Left ventricle myocardium inferior (tissue), 1 donor: Measurements from ENCODE around the gene CTSV. TPM values are rescaled to one million over a fixed set of nuclear protein-coding genes. Genes with fewer than 3 reads are reported as not detected.
"Not testable (repeated sequence)": the region's sequence is repeated elsewhere in the genome, so short reads cannot be mapped to it uniquely, and the experiment has no call there.

ENCODE experiments used
- DNase-seq: peaks from one replicate; pipeline ENCODE4 v3.0.0-alpha.2; 2020
- H3K27ac ChIP-seq: fragments of 200-600 bp; replicated peaks from 2 replicates; pipeline ENCODE4 v1.8.0; 2021
- H3K27me3 ChIP-seq: fragments of 200-600 bp; 2 replicates; pipeline ENCODE4 v1.8.0; 2021; ENCODE audit warnings: low read depth
- H3K36me3 ChIP-seq: fragments of 200-600 bp; 2 replicates; pipeline ENCODE4 v1.8.0; 2021
- H3K4me1 ChIP-seq: fragments of 200-600 bp; 2 replicates; pipeline ENCODE4 v1.8.0; 2021
- H3K4me3 ChIP-seq: fragments of 200-600 bp; 2 replicates; pipeline ENCODE4 v1.8.0; 2021; ENCODE audit warnings: mild to moderate bottlenecking, moderate library complexity
- H3K9me3 ChIP-seq: fragments of 200-600 bp; replicated peaks from 2 replicates; pipeline ENCODE4 v1.8.0; 2021
- intact Hi-C: fragments of 100-400 bp; cut with micrococcal nuclease; formaldehyde crosslinking; loops from one replicate; pipeline ENCODE4 v1.11.0; 2022
- total RNA-seq: library from RNA; stranded (reverse); fragmentation: NEBNext Ultra II Directional; extraction: Animal tissue kit (Norgen Biotek cat#: 25700); gene quantifications from one replicate; pipeline ENCODE4 v1.2.1, GENCODE V29; 2021
- TF ChIP-seq, protein P1 (sequence below): fragments of 200-600 bp; IDR thresholded peaks from 2 replicates; pipeline ENCODE4 v1.8.0; 2021; ENCODE audit warnings: antibody characterized with exemption, mild to moderate bottlenecking, borderline replicate concordance
- donor health status: DM: no; HTN: yes; CAD: no; lungs with severe emphysema.

The CTSV gene
- total RNA-seq, 1 donor from 2014 or later, result 0.14 TPM

DNA sequence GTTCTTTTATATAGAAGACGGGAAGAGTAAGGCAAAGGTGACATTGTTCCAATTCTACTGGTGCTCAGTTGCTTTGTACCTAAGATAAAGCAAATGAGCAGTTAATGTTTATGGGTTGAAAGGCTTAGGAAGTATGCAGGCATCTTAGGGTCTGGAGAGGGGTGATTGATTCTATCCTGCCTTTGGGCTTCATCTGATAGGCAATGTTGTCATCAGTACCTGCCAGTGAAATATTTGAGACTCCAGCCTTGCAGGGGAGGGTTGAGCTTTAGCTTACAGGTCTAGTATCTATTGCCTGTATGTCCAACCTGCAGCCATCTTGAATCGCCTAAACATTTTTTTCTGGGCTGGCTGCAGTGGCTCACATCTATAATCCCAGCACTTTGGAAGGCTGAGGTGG, 13.8 kb upstream of the CTSV start:
- Histone ChIP-seq H3K27ac (no peak overlapping the region), H3K36me3 (no peaks in the 10 kb centered on the region), H3K4me3 (no peak overlapping the region), H3K4me1 (no peaks in the 10 kb centered on the region), H3K27me3 (peaks cover 48% of the 10 kb centered on the region), H3K9me3 (no peaks in the 10 kb centered on the region)
- TF ChIP-seq, protein P1, sequence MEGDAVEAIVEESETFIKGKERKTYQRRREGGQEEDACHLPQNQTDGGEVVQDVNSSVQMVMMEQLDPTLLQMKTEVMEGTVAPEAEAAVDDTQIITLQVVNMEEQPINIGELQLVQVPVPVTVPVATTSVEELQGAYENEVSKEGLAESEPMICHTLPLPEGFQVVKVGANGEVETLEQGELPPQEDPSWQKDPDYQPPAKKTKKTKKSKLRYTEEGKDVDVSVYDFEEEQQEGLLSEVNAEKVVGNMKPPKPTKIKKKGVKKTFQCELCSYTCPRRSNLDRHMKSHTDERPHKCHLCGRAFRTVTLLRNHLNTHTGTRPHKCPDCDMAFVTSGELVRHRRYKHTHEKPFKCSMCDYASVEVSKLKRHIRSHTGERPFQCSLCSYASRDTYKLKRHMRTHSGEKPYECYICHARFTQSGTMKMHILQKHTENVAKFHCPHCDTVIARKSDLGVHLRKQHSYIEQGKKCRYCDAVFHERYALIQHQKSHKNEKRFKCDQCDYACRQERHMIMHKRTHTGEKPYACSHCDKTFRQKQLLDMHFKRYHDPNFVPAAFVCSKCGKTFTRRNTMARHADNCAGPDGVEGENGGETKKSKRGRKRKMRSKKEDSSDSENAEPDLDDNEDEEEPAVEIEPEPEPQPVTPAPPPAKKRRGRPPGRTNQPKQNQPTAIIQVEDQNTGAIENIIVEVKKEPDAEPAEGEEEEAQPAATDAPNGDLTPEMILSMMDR, result no peak
- intact Hi-C loops, result no loop called here
- DNase-seq, result no peak

DNA sequence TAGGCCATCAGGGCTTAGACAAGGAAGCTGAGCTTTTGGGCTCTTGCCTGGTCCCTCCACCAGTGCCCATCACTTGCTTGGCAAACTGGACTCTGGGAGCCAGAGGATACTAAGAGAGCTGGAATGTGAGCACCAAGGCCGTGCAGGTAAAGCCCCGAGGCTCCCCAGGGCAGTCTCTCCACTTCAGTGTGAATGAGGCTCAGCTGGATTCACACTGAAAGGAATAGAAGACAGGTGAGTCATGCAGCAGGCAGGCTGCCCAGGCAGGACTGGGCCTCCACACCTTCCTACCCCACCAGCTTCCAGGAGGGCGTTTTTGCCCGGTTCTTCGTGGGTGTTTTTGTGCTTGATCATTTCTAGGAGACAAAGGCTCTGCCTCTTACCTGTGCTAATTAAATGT, 7.3 kb upstream of the CTSV start:
- H3K9me3 ChIP-seq, result peaks cover 4% of the 10 kb centered on the region
- intact Hi-C loops, result no loop called here
- TF ChIP-seq, protein P1, result no peak
- peaks cover 21% of the 10 kb centered on the region for H3K27me3 ChIP-seq
- H3K4me1 ChIP-seq, result no peaks in the 10 kb centered on the region
- H3K4me3 ChIP-seq, result no peak overlapping the region
- DNase-seq, result no peak
- H3K36me3 ChIP-seq, result no peaks in the 10 kb centered on the region
- no peak overlapping the region for H3K27ac ChIP-seq

DNA sequence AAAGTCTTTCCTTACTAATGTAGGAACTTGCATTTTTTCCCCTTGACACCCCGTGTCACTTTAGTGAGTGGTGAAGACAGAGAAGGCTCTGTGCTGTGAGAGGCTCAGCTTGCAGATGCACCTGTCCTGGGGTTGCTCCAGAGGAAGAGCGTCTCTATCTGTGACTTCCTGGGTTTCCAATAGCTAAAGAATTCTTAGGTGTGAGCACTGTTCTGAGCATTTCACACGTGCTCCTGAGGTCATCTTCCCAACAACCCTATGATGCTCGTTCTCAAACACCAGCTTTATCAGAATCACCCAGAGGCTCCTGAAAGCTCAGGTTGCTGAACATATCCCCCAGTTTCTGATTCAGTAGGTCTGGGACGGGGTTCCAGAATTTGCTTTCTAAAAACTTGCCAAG, 6.4 kb upstream of the CTSV start:
- H3K4me3 ChIP-seq, result no peak overlapping the region
- peaks cover 27% of the 10 kb centered on the region for H3K27me3 ChIP-seq
- no peak overlapping the region for H3K27ac ChIP-seq
- no peaks in the 10 kb centered on the region for H3K4me1 ChIP-seq
- TF ChIP-seq, protein P1, result no peak
- DNase-seq, result no peak
- H3K36me3 ChIP-seq, result no peaks in the 10 kb centered on the region
- peaks cover 4% of the 10 kb centered on the region for H3K9me3 ChIP-seq
- intact Hi-C loops, result no loop called here

DNA sequence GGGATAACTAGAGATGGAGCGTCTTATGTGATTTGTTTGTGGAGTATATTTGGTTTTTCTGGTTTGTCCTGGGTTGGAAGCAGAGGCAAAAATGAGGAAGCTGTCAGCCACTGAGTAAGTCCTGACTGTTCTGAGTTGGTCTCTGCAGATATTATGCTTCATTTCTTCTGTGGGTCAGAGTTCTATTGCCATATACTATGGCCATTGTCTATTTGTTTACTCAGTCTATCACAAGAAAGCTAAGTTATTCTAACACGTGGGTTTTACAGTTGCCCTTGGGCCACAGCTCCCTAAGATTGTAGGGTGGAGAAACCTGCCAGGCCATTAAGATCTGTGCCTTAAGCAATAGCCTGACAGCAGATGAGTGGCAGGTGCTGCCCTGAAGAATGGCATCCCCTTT, 3.0 kb upstream of the CTSV start:
- H3K4me3 ChIP-seq, result no peak overlapping the region
- peaks cover 56% of the 10 kb centered on the region for H3K27me3 ChIP-seq
- H3K4me1 ChIP-seq, result peaks cover 14% of the 10 kb centered on the region
- TF ChIP-seq, protein P1, result no peak
- no peak overlapping the region for H3K27ac ChIP-seq
- no peaks in the 10 kb centered on the region for H3K36me3 ChIP-seq
- H3K9me3 ChIP-seq, result peaks cover 4% of the 10 kb centered on the region
- intact Hi-C loops, result no loop called here
- no peak for DNase-seq

DNA sequence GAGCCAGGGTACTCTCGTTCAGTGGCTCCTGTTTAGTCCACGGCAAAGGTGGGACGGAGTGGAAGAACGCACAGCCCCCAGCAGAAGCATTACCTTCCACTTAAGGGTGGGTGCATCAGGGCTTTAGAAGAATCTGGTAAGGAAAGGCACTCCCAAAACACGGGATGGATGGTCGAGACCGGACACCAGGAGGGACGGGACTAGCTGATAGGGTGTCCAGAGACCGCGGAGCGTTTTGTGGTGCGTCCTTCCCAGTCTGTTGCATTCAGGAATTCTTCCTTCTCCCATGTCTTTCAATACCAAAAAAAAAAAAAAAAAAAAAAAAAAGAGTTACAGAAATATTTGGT, 545 bp upstream of the CTSV start:
- H3K36me3 ChIP-seq, result no peaks in the 10 kb centered on the region
- peaks cover 14% of the 10 kb centered on the region for H3K4me1 ChIP-seq
- peaks cover 4% of the 10 kb centered on the region for H3K9me3 ChIP-seq
- H3K27me3 ChIP-seq, result peaks cover 70% of the 10 kb centered on the region
- TF ChIP-seq, protein P1, result no peak
- intact Hi-C loops, result no loop called here
- DNase-seq, result no peak
- H3K4me3 ChIP-seq, result peak overlapping the region; percentile 76
- H3K27ac ChIP-seq, result no peak overlapping the region

DNA sequence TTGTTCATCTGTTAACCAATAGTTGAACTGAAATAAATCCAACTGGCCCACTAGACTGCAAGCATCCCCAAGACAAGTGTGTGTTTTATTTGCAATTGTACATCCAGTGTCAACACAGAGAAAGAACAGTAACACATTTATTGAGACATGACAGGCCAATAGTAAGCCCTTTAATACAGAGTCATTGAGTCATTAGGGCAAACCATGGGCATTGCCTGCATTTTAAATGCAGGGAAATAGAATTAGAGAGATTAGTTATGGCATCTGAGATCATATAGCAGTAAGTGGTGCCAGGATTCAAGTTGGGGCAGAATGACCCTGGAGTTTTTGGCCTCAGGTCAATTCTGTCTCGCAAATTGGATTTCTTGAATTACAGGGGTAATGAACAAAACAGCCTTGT, 15.4 kb downstream of the CTSV start:
- H3K27me3 ChIP-seq, H3K4me1 ChIP-seq, H3K27ac ChIP-seq, intact Hi-C loops, H3K36me3 ChIP-seq, H3K9me3 ChIP-seq, H3K4me3 ChIP-seq, DNase-seq: not testable (repeated sequence)

DNA sequence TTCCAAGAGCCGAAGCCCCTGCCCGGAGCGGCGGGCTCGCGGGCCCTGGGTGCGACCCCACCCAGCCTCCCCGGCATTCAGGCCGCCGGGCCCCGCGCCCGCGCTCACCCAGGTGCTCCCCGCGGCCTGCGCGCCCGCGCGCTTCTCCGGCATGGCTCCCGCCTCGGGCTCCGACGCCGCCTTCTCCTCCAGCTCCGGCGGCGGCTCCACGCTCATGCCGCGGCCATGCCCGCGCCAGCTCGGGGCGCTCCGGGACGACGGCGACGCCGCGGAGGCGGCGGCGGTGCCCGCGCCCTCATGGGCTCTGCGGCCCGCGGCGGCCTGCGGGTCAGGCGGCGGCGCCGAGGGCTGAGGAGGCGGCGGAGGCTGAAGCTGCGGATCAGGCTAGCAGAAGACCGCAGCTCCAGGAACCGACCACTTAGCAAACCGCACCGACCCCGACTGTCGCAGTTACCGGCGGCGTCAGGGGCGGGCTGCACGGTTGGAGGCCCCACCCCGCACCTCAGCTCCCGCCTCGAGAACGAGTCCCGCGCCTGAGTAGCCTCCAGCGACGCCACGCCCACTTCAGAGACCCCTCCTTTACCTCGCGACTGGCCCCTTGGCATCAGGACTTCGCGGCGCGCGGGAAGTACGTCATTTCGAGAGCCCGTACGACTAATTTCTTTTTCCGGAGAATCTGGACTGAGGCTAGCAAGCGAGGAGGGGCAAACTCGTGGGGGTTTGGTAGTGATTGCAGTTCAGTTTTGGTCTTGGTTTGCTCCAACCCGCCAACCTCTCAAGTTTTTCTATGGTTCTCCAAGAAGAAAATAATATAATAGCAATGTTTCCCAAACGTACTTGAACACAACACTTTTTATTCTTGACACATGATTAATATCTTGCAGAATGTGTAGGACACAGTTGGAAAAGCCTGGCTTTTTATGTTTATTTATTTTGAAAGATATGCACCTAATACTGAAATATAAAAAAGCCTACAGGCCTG, 25.5 kb downstream of the CTSV start:
- H3K36me3 ChIP-seq, intact Hi-C loops, H3K9me3 ChIP-seq, H3K27me3 ChIP-seq: not testable (repeated sequence)
- peaks cover 19% of the 10 kb centered on the region for H3K4me1 ChIP-seq
- H3K4me3 ChIP-seq, result peak overlapping the region; percentile 72
- peak overlapping the region; percentile 92 for H3K27ac ChIP-seq
- peak; percentile 74 for DNase-seq

DNA sequence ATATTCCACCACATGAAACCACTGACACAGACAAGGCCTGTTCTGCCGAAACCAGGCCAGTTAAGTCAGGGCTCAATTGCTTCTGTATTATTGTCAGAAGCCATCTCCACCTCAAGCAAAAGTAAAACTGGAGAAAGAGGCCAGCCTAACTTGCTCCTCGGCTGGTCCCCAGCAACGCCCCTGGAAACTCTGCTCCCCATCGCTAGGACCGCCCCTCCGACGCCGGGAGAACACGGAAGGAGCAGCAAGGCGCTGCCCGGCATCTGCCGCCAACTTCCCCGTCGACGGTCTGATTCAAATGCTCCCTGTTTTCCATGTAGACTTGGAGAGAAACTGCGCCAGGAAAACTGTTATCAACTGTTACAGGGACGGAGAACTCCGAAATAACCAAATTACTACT, 26.3 kb downstream of the CTSV start:
- H3K9me3 ChIP-seq, H3K36me3 ChIP-seq, H3K27me3 ChIP-seq, DNase-seq, intact Hi-C loops: not testable (repeated sequence)
- H3K27ac ChIP-seq, result peak overlapping the region; percentile 92
- peak overlapping the region; percentile 72 for H3K4me3 ChIP-seq
- H3K4me1 ChIP-seq, result peaks cover 19% of the 10 kb centered on the region

DNA sequence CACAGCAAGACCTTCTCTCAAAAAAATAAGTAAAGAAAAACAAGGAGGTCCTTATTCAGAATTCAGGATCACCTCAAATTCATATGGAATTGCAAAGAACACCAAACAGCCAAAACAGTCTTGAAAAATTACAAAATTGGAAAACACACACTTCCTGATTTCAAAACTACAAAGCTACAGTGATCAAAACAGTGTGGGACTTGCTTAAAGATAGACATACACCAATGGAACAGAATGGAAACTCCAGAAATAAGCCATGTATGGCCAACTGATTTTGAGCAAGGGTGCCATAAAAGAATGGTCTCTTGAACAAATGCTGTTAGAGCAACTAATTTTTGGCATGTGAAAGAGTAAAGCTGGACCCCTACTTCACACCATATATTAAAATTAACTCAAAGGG, 36.7 kb downstream of the CTSV start:
- H3K27me3 ChIP-seq, H3K9me3 ChIP-seq, H3K4me3 ChIP-seq, H3K36me3 ChIP-seq, H3K27ac ChIP-seq, intact Hi-C loops, DNase-seq: not testable (repeated sequence)
- H3K4me1 ChIP-seq, result peaks cover 22% of the 10 kb centered on the region
